ENCODE data around the gene PPFIA3.

DNA sequence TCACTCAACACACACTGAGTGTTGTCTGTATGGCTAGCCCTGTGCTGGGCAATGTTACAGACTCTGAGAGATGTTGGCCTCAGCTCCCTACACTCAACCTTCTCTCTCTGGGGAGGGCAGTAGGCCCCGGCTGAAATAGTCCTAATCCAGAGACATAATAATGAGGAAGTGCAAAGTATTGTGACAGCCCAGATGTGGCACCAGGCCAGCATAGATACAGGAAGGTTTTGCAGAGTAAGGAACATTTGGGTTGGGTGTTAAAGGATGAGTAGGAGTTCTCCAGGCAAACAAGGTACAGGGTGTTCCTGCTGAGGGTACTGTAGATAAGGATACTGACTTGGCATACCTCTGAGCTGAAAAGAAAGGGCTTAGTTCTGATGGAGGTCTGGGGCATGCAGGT lies 2.8 kb upstream of the PPFIA3 start:
- TF ChIP-seq FOXK1 (CRISPR knock-in tag; IDR thresholded peaks at IDR 0.05) (no peak), ZNF232 (CRISPR knock-in tag; IDR thresholded peaks at IDR 0.05) (no peak)
- TF ChIP-seq, protein P1, sequence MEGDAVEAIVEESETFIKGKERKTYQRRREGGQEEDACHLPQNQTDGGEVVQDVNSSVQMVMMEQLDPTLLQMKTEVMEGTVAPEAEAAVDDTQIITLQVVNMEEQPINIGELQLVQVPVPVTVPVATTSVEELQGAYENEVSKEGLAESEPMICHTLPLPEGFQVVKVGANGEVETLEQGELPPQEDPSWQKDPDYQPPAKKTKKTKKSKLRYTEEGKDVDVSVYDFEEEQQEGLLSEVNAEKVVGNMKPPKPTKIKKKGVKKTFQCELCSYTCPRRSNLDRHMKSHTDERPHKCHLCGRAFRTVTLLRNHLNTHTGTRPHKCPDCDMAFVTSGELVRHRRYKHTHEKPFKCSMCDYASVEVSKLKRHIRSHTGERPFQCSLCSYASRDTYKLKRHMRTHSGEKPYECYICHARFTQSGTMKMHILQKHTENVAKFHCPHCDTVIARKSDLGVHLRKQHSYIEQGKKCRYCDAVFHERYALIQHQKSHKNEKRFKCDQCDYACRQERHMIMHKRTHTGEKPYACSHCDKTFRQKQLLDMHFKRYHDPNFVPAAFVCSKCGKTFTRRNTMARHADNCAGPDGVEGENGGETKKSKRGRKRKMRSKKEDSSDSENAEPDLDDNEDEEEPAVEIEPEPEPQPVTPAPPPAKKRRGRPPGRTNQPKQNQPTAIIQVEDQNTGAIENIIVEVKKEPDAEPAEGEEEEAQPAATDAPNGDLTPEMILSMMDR (IDR thresholded peaks at IDR 0.05), result no peak
- TF ChIP-seq, protein P2, sequence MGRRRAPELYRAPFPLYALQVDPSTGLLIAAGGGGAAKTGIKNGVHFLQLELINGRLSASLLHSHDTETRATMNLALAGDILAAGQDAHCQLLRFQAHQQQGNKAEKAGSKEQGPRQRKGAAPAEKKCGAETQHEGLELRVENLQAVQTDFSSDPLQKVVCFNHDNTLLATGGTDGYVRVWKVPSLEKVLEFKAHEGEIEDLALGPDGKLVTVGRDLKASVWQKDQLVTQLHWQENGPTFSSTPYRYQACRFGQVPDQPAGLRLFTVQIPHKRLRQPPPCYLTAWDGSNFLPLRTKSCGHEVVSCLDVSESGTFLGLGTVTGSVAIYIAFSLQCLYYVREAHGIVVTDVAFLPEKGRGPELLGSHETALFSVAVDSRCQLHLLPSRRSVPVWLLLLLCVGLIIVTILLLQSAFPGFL (CRISPR knock-in tag; IDR thresholded peaks at IDR 0.05; ENCODE audit: borderline replicate concordance), result no peak
